Endometrium (tissue), 2 donors: ENCODE measurements around the gene NACC1.
"Not testable (repeated sequence)": the region's sequence is repeated elsewhere in the genome, so short reads cannot be mapped to it uniquely, and the experiment has no call there.

ENCODE experiments used
- FAIRE-seq: peaks from 2 replicates; lab custom pipeline; 2012; peaks lifted over from hg19 to GRCh38; lab: Jason Lieb, UNC
- donor health status: control.
- donor health status: control.

NACC1 gene

GRCh38 chr19:13164343-13165161, 46.5 kb downstream of the NACC1 start:
- FAIRE-seq = no peak

- FAIRE-seq = no peak
Measured at GRCh38 chr19:13165162-13165997, 47.3 kb downstream of the NACC1 start.

GRCh38 chr19:13166151-13166550, 48.1 kb downstream of the NACC1 start:
- FAIRE-seq = not testable (repeated sequence)

GRCh38 chr19:13169769-13170168, 51.7 kb downstream of the NACC1 start:
- FAIRE-seq = no peak

GRCh38 chr19:13171146-13171545, 53.1 kb downstream of the NACC1 start:
- FAIRE-seq = no peak

- FAIRE-seq = no peak
Measured at GRCh38 chr19:13172346-13173138, 54.5 kb downstream of the NACC1 start.

GRCh38 chr19:13173139-13173737, 55.2 kb downstream of the NACC1 start:
- FAIRE-seq = no peak

GRCh38 chr19:13176345-13176744, 58.3 kb downstream of the NACC1 start:
- FAIRE-seq = no peak

- not testable (repeated sequence) for FAIRE-seq
Measured at GRCh38 chr19:13177584-13177983, 59.5 kb downstream of the NACC1 start.

GRCh38 chr19:13178291-13178690, 60.2 kb downstream of the NACC1 start:
- FAIRE-seq = not testable (repeated sequence)

- no peak for FAIRE-seq
Measured at GRCh38 chr19:13181747-13182388, 63.8 kb downstream of the NACC1 start.

- FAIRE-seq = not testable (repeated sequence)
Measured at GRCh38 chr19:13184926-13185325, 66.9 kb downstream of the NACC1 start.

GRCh38 chr19:13185763-13186657, 67.9 kb downstream of the NACC1 start:
- FAIRE-seq = not testable (repeated sequence)

GRCh38 chr19:13186688-13187087, 68.6 kb downstream of the NACC1 start:
- FAIRE-seq = not testable (repeated sequence)

- FAIRE-seq = no peak
Measured at GRCh38 chr19:13187419-13187818, 69.4 kb downstream of the NACC1 start.

- no peak for FAIRE-seq
Measured at GRCh38 chr19:13189600-13189999, 71.5 kb downstream of the NACC1 start.
